IMR-90 (cell line): ENCODE results near the gene ARSD.
"Not testable (repeated sequence)": the region's sequence is repeated elsewhere in the genome, so short reads cannot be mapped to it uniquely, and the experiment has no call there.

Source experiments
- CEBPB ChIP-seq: IDR thresholded peaks from 2 replicates; pipeline ENCODE4 v1.6.1; 2012; ENCODE audit warnings: low read depth, low read length, improper control_type of control experiment
- FOS ChIP-seq: fragments of 150-350 bp; IDR thresholded peaks from 2 replicates; pipeline ENCODE4 v1.6.1; 2016; ENCODE audit warnings: low read depth, low read length
- MXI1 ChIP-seq: IDR thresholded peaks from 2 replicates; pipeline ENCODE4 v1.6.1; 2012; ENCODE audit warnings: low read depth, mild to moderate bottlenecking, low read length, moderate library complexity, borderline replicate concordance
- POLR2A ChIP-seq: IDR thresholded peaks from 2 replicates; pipeline ENCODE4 v1.6.1; 2012; ENCODE audit warnings: mild to moderate bottlenecking, low read depth, low read length
- TF ChIP-seq, protein P1 (sequence below): conservative IDR thresholded peaks from 2 replicates; pipeline ENCODE4 v1.5.1; 2012; ENCODE audit warnings: mild to moderate bottlenecking, low read depth, low read length, improper control_type of control experiment
- TF ChIP-seq, protein P2 (sequence below): fragments of 150-350 bp; IDR thresholded peaks from 2 replicates; pipeline ENCODE4 v1.6.1; 2017; ENCODE audit warnings: mild to moderate bottlenecking, antibody characterized with exemption, low read length, low read depth

DNA sequence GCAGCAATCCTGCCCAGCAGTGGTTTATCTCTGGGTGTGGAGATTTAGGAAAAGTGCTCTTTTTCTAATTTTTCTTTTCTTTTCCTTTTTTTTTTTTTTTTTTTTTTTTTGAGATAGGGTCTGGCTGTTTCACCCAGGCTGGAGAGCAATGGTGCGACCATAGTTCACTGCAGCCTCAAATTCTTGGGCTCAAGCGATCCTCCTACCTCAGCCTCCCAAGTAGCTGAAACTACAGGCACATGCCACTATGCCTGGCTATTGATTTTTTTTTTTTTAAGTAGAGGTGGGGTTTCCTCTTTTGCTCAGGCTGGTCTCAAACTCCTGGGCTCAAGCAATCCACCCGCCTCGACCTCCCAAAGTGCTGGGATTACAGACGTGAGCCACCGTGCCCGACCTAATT lies 34.3 kb upstream of the ARSD start:
- not testable (repeated sequence) for TF ChIP-seq POLR2A, FOS, MXI1, CEBPB
- TF ChIP-seq, protein P1, sequence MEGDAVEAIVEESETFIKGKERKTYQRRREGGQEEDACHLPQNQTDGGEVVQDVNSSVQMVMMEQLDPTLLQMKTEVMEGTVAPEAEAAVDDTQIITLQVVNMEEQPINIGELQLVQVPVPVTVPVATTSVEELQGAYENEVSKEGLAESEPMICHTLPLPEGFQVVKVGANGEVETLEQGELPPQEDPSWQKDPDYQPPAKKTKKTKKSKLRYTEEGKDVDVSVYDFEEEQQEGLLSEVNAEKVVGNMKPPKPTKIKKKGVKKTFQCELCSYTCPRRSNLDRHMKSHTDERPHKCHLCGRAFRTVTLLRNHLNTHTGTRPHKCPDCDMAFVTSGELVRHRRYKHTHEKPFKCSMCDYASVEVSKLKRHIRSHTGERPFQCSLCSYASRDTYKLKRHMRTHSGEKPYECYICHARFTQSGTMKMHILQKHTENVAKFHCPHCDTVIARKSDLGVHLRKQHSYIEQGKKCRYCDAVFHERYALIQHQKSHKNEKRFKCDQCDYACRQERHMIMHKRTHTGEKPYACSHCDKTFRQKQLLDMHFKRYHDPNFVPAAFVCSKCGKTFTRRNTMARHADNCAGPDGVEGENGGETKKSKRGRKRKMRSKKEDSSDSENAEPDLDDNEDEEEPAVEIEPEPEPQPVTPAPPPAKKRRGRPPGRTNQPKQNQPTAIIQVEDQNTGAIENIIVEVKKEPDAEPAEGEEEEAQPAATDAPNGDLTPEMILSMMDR, result not testable (repeated sequence)
- TF ChIP-seq, protein P2, sequence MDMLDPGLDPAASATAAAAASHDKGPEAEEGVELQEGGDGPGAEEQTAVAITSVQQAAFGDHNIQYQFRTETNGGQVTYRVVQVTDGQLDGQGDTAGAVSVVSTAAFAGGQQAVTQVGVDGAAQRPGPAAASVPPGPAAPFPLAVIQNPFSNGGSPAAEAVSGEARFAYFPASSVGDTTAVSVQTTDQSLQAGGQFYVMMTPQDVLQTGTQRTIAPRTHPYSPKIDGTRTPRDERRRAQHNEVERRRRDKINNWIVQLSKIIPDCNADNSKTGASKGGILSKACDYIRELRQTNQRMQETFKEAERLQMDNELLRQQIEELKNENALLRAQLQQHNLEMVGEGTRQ, result not testable (repeated sequence)
